Left hindlimb (tissue), 1 donor: ENCODE data around the gene SLC44A5.
A peak's percentile ranks its signal among the peaks of the same experiment; 100 is the strongest.
"Not testable (repeated sequence)": the region's sequence is repeated elsewhere in the genome, so short reads cannot be mapped to it uniquely, and the experiment has no call there.

ENCODE experiments used
- DNase-seq: peaks from one replicate; pipeline ENCODE4 v3.0.0-alpha.2; 2018

Gene SLC44A5

DNA sequence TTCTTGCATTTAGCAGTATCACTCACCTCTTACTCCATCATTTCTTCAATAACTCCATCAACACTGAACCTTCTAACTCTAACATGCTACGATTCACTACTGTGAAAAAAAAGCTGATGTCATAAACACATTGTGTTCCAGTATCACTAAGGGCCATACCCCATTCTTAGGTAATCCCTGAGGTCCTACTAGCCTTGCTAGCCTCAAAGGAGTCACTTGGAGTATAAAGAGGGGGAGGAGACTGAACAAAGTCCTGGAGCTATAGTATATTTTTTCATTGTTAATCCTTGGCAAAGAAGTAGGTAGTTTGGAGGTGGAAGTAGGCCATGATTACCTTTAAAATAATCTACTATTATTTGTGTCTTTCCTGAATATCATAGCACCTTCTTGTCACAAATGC, at the start of gene SLC44A5:
TSS of gene SLC44A5 (minus strand) at position 101 of the 400 bp plus-strand sequence. CDS start 69,667 bp downstream, outside the sequence.
- no peak for DNase-seq

DNA sequence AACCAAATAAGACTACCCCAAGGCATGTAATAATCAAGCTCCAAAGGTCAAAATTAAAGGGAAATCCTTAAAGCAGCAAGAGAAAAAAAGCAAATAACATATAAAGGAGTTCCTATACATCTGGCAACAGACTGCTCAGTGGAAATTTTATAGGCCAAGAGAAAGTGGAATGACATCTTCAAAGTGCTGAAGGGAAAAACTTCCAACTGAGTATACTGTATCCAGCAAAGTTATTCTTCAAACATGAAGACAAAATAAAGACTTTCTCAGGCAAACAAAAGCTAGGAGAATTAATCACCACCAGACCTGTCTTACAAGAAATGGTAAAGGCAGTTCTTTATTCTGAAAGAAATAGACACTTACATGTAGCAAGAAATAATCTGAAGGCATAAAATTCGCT, 45.0 kb upstream of the SLC44A5 start:
- DNase-seq = no peak

DNA sequence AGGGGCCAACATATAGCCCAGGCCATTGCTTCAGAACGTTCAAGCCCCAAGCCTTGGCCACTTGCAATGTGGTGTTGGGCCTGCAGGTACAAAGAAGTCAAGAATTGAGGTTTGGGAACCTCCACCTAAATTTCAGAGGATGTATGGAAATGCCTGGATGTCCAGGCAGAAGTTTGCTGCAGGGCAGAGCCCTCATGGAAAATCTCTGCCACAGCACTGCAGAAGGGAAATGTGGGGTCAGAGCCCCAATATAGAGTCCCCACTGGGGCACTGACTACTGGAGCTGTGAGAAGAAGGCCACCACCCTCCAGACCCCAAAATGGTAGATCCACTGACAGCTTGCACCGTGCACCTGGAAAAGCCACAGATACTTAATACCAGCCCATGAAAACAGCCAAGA, 36.3 kb upstream of the SLC44A5 start:
- DNase-seq = not testable (repeated sequence)

DNA sequence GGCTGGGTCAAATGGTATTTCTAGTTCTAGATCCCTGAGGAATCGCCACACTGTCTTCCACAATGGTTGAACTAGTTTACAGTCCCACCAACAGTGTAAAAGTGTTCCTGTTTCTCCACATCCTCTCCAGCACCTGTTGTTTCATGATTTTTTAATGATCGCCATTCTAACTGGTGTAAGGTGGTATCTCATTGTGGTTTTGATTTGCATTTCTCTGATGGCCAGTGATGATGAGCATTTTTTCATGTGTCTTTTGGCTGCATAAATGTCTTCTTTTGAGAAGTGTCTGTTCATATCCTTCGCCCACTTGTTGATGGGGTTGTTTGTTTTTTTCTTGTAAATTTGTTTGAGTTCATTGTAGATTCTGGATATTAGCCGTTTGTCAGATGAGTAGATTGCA, 34.2 kb upstream of the SLC44A5 start:
- DNase-seq = not testable (repeated sequence)

- no peak for DNase-seq
Observed at GRCh38 chr1:75643460-75643859, 32.5 kb upstream of the SLC44A5 start.

DNA sequence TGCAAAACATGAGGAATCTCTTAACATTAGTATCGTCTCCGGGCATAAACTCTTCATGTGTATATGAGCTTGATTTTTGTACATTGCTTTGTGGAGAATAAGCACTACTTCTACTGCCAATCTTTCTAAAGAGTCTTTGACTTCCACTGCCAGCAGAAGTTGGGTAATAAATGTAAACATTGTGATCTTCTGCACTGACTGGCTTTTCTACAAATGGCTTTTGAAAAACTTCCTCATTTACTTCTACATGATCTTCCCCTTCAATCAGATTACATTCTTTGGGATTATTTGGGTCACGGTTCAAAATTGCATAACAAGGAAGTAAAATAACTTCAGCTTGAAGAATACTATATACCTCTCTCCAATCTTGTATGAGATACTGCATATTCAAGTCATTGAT, 30.4 kb upstream of the SLC44A5 start:
- DNase-seq = no peak

GRCh38 chr1:75640137-75640536, 29.2 kb upstream of the SLC44A5 start:
- DNase-seq = no peak

DNA sequence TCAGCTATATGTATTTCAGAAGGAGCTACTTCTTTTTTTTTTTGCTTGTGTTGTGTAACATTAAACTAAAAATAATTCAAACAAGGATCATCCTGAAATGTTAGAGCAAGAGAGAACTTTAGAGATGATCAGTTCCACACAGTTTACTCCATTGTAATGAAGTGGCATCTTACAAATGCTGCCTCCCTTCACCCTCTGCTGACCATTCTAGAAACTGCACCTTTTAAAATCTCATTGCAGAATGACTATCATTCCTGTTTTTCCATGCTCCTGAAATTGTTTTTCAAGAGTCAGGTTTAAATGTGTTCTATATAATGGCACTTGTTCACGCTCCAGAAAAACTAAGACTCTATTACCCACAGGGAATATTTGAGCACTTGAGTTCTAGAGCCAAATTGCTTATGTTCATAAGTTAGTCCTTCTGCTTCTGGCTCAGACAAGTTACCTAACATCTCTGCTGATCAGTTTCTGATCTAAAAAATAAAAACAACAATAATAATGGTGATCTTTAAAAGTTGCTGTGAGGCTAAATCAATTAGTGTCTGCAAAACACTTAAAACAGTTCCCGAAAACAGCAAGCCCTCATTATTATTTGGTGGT, 21.5 kb upstream of the SLC44A5 start:
- DNase-seq = no peak

- no peak for DNase-seq
Observed at GRCh38 chr1:75630998-75631397, 20.1 kb upstream of the SLC44A5 start.

GRCh38 chr1:75630004-75630594, 19.2 kb upstream of the SLC44A5 start:
- DNase-seq = no peak

DNA sequence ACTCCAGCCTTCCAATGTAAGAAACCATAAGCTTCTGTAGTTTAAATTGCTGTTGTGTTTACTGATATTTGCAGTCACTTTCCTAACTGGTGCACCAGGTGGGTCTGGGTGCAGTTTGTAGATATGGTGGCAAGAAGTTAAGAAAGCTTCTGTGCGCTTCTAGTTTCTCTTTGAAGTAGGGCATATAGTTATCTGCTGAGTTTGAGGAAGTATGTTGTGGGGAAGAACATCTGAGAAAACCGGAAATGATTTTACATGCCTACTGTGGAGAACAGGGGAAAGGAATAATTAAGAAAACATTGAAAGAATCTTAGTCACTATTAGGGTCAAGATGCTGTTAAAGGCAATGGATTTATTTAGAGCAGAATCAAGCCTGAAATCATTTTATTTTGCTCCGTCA, 14.9 kb upstream of the SLC44A5 start:
- DNase-seq = no peak

- no peak for DNase-seq
Observed at GRCh38 chr1:75618382-75618781, 7.5 kb upstream of the SLC44A5 start.

- DNase-seq = peak; percentile 28
Observed at GRCh38 chr1:75616436-75617433, 5.8 kb upstream of the SLC44A5 start.

GRCh38 chr1:75615613-75616435, 4.9 kb upstream of the SLC44A5 start:
- DNase-seq = peak; percentile 68

DNA sequence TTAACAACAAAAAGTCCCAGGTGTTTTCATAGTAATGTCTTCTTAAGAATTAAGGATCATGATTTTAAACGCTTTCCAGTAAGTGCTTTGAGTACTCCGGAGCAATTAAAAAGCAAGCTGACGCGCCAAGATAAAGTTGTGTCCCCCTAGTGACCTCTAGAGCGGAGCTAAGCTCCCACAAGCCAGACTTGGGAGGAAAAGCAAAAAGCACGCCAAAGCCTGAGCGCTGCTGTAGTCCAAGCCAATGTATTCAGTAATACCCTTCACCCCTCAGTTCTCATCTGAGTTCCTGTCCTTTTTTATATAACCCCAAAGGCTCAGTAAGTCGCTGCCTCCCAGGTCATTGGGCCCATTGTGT, 3.5 kb upstream of the SLC44A5 start:
- peak; percentile 27 for DNase-seq

- DNase-seq = no peak
Observed at GRCh38 chr1:75613916-75614315, 3.0 kb upstream of the SLC44A5 start.

DNA sequence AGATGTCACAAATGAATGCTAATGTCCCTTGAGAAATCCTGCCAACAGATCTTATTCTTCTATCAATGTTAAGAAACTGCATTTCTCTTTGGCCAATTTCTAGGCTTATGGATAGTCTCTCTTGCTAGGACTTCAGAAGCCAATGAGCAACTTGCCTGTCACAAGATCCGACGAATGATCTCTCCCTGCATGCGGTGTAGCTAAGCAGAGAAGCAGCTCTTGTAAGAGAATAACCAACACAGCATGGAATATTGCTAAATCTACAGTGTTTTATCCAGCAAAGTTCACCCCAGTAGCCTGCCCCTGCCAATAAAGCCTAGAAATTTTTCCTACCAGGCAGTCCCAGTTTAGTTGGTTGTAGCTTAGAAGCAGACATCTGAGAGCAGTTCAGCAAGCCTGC, 2.1 kb upstream of the SLC44A5 start:
- DNase-seq = no peak

DNA sequence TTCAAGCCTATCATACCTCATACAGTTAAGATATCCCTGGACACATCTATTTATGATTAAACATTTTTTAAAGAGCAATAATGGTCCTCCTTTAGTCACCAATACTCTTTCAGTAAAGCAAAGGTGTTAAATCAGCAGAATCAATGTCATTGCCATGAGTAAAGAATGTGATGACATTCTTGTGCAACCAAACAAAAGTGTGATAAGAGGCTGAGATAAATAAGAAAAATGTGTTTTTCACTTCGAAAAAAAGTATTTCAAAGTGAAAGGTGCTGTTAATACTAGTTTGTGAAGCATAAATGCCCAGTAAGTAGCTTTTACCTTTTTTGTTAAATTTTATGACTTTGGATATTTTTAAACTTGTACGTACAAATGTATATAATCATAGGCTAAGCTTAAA, 8.4 kb downstream of the SLC44A5 start:
- DNase-seq = no peak

DNA sequence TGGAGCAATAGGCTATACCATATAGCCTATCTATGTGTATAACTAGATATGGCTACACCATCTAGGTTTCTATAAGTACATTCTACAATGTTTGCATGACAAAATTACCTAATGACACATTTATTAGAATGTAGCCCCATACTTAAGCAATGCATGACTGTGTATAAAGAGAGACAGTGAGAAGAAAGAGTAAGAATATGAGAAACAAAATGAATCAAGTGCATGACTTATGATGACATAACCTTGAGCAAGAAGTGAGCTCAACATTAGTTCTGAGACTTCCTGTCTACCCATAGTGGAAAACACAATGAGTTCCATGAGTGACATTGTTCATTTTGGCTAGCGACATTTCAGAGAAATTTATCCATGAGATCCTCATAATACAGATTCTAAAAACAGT, 10.1 kb downstream of the SLC44A5 start:
- no peak for DNase-seq

- no peak for DNase-seq
Observed at GRCh38 chr1:75594327-75594726, 16.6 kb downstream of the SLC44A5 start.

DNA sequence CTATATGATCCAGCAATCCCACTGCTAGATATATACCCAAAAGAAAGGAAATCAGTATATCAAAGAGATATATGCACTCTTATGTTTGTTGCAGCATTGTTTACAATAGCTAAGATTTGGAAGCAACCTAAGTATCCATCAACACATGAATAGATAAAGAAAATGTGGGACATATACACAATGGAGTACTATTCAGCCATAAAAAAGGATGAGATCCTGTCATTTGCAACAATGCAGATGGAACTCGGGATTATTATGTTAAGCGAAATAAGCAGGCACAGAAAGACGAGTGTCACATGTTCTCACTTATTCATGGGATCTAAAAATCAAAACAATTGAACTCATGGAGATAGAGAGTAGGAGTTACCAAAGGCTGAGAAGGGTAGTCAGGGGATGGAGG, 17.5 kb downstream of the SLC44A5 start:
- DNase-seq = not testable (repeated sequence)

- no peak for DNase-seq
Observed at GRCh38 chr1:75589637-75590036, 21.3 kb downstream of the SLC44A5 start.
